Hypothalamus (tissue), 51 donors: ENCODE measurements around the gene ECE2.

Source experiments
- DNase-seq, 51 donors: peaks; one replicate each; lab custom pipeline; 2025; lab: John Stamatoyannopoulos, UW

Gene ECE2

DNA sequence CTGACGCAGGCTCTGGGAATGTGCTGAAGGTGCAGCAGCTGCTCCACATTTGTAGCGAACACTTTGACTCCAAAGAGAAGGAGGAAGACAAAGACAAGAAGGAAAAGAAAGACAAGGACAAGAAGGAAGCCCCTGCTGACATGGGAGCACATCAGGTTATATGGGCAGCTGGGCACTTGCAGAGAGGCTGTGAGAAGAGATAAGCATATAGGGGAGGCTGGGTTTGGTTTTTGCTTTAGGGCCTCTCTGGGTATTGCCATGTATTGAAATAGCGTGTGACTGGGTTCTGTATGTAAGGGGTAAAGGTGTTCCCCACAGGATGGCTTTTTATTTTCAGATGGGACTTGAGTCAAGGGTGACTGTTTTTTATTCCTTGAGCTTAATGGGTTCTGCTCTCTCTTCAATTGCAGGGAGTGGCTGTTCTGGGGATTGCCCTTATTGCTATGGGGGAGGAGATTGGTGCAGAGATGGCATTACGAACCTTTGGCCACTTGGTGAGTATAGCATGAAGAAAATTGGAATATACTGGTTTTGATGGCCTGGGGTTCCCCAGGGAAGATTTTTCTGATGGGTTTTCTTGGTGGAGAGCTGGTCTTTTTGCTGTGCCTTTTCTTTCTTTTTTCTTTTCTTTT lies 30.6 kb downstream of the ECE2 start:
- no peak for DNase-seq

DNA sequence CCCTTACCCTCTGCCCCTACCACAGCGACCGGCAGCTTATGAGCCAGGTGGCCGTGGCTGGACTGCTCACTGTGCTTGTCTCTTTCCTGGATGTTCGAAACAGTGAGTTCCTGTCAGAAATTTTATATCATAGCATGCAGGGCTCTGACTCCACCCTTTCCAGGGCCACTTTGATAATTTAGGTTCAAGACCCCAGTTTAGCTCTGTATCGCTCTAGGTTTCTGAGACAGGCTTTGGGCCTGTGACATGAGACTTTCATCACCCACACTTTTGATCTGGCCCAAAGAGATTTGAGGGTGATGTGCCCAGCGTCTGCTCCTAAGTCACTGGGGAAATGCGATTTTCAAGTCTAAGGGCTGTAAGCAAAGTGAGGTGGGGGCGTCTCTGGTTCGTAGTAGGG lies 32.1 kb downstream of the ECE2 start:
- no peak for DNase-seq

DNA sequence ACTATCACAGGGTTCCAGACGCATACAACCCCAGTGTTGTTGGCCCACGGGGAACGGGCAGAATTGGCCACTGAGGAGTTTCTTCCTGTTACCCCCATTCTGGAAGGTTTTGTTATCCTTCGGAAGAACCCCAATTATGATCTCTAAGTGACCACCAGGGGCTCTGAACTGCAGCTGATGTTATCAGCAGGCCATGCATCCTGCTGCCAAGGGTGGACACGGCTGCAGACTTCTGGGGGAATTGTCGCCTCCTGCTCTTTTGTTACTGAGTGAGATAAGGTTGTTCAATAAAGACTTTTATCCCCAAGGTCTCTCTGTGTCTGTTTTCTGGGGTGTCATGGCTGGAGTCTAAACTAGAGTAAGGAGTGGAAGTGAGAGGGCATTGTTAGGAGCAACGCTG lies 32.9 kb downstream of the ECE2 start:
- no peak for DNase-seq

DNA sequence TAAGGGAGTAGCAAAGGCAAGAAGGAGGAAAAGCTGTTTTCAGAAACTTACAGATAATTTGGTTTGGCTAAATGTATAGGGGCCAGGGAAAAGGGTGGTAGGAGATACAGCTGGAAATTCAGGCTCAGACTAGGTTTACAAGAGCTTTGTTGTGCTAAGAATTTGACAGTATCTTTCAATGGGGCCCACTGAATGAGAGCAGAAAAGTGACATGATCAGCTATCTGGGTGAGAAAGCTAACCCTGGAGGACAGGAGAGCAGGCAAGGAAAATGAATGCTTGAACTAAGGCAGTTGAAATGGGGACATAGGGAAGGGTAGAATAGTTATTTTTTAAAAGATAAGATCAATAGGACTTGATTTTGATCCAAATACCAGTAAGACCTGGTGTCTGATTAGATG lies 35.8 kb downstream of the ECE2 start:
- DNase-seq = no peak

DNA sequence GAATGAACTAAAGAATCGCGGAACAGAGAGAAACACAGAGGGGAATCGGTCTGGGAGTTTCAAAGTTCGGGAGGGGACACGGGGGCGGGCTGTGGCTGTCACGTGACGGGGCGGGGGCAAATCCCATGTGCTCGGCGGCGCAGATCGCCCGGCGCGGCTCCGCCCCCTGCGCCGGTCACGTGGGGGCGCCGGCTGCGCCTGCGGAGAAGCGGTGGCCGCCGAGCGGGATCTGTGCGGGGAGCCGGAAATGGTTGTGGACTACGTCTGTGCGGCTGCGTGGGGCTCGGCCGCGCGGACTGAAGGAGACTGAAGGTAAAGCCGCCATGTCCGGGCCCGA lies 38.5 kb downstream of the ECE2 start, which contains the start of gene EIF4G1:
Gene EIF4G1, plus strand, starts transcription at position 244 of the 337 bp plus-strand sequence. CDS start 1,191 bp downstream, outside the sequence.
- DNase-seq = peak; percentile 54 to 95 (median 88)

DNA sequence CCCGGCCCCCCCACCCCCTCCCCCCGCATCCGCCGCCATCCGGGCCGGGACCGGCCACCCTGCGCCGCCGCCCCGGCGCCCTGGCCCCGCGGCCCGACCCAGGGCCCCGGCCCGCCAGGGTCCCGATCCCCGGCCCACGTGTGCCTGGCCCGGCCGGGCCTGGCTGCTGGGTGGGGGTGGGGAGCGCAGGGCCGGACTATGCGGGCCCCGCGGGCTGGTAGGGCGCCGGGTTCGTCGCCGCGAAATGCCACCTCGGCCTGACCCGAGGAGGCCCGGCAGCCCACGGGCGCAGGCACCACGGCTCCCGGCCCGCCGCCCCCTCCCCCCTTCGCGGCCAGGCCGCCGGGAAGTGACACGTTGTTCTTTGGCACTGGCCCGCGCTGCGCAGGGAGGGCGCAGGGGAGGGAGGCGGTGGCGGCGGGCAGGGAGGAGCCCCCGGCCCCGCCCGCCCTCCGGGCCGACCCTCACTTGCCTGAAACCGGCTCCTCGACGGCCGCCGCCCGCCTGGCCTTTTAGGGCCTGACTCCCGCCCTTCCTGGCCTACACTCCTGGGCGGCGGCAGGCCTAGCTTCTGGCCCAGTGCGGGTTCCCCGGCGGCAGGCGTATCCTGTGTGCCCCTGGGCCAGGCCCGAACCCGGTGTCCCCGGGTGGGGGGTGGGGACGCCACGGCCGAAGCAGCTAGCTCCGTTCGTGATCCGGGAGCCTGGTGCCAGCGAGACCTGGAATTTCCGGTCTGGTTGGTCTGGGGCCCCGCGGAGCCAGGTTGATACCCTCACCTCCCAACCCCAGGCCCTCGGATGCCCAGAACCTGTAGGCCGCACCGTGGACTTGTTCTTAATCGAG lies 39.1 kb downstream of the ECE2 start:
- peak in 44 of 51 donors; percentile 26 to 78 (median 54) for DNase-seq

DNA sequence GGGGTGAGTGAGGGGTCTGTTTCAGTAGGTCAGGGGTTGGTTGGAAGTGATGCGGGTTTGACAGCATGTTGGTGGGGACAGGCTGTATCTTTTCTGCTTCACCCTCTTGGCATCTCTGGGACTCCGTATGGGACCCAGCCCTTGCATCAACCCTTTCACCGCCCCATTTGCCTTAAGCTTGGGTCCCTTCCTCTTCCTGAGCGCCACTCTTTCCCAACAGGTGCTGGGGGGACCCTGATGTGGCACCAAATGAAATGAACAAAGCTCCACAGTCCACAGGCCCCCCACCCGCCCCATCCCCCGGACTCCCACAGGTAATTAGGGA lies 39.7 kb downstream of the ECE2 start:
- peak in 1 of 51 donors; percentile 50 for DNase-seq

DNA sequence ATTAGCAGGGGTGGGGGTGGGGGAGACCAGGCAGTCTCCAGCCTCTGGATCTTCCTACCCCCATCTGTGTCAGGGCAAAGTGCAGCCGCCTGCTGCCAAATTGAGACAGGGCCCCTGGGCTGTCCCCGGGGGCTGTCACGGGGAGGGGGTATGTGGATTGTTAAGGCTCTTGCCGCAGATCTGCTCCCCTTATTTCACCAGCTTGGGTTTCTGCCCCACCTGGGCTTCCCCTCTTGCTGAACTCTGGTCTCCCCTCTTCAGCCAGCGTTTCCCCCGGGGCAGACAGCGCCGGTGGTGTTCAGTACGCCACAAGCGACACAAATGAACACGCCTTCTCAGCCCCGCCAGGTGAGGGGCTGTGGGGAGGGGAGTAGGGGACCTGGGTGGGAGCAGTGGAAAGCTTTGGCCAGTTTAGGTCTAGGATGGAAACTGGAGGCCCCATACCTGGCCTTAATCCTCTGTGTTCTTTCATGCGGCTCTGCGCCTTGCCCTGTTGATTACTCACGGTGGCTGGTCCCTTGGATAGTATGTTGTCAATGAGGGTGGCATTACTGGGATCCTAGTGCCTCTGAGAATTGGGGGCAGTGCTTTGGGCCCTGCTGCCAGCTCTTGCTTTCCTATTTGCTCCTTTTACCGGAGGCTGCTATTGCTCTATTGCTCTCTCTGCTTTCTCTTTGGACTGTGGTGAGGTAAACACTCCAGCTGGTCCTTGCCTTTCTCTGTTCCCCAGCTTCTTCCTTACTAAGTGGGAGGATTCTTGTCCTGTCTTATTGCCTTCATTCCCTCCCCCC lies 40.2 kb downstream of the ECE2 start:
- peak in 2 of 51 donors; percentile 4 to 13 for DNase-seq

DNA sequence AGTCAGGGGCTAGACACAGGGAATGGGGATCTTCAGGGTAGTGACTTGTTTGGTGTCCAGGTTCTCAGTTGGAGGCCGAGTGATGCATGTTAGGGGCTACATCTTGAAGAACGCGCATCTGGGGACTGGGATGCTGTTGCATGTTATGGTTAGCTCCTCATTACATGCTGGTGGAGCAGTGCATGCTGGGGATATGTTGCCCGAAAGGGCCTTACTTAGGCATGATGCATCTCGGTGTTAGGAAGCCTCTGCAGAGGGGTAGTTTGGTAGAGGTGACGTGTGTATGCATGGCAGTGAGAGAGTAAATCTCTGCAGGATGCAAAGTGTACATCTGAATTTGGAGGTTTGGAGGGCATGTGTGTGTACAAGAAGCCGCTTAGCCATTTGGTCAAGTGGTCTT lies 41.0 kb downstream of the ECE2 start:
- no peak for DNase-seq

DNA sequence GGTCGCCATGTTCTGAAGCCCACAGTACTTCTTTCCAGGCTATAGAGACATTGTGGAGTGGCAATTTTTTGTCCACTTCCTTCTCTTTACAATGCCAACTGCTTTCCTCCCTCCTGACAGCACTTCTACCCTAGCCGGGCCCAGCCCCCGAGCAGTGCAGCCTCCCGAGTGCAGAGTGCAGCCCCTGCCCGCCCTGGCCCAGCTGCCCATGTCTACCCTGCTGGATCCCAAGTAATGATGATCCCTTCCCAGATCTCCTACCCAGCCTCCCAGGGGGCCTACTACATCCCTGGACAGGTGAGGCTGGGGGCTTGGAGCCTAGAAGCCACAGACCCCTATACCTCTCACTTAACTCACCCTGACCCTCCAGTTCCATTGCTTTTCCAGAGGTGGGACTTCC lies 41.4 kb downstream of the ECE2 start:
- DNase-seq = no peak

DNA sequence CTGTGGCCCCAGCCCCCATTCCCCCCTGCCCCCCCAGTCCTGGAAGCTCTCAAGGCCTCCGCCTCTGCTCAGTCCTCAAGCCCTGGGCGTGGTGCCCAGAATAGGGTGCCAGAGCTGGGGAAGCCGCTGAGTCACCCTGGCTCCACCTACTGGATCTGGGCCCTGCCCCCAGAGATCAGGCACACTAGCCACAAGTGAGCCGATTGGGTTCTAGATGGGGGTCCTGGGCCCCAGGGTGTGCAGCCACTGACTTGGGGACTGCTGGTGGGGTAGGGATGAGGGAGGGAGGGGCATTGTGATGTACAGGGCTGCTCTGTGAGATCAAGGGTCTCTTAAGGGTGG lies 44.3 kb downstream of the ECE2 start:
- peak; percentile 24 to 97 (median 88) for DNase-seq

DNA sequence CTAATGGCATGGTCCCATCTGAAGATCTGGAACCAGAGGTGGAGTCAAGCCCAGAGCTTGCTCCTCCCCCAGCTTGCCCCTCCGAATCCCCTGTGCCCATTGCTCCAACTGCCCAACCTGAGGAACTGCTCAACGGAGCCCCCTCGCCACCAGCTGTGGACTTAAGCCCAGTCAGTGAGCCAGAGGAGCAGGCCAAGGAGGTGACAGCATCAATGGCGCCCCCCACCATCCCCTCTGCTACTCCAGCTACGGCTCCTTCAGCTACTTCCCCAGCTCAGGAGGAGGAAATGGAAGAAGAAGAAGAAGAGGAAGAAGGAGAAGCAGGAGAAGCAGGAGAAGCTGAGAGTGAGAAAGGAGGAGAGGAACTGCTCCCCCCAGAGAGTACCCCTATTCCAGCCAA lies 45.8 kb downstream of the ECE2 start:
- no peak for DNase-seq

DNA sequence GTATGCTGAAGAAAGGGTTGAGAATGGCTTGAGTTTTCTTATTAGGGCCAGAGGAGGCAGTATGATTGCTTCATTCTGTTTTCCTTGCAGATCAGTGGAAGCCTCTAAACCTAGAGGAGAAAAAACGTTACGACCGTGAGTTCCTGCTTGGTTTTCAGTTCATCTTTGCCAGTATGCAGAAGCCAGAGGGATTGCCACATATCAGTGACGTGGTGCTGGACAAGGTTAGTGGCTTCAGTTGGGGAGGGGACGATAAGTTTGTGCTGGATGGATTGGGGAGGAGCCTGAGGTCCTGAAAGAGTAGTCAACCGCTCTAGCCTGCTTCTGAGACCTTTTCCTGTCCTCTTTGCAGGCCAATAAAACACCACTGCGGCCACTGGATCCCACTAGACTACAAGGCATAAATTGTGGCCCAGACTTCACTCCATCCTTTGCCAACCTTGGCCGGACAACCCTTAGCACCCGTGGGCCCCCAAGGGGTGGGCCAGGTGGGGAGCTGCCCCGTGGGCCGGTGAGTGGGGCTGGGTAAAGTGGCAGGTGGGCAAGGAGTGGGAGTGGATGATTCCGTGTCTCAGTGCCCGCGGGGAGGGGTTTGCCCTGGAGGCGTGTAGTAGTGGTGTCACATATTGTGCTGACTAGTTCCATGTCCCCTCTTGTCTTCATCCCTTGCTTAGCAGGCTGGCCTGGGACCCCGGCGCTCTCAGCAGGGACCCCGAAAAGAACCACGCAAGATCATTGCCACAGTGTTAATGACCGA lies 47.1 kb downstream of the ECE2 start:
- no peak for DNase-seq

DNA sequence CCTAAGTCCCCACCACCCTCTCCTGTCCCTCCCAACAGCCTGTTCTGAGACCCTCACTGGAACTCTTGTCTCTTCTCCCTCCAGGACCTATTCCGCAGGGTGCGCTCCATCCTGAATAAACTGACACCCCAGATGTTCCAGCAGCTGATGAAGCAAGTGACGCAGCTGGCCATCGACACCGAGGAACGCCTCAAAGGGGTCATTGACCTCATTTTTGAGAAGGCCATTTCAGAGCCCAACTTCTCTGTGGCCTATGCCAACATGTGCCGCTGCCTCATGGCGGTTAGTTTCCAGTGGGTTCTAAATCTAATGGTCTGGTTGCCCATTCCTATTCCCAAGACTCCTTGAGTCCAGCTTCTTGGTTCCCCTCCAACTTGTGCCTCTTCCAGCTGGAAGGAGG lies 47.9 kb downstream of the ECE2 start:
- no peak for DNase-seq

DNA sequence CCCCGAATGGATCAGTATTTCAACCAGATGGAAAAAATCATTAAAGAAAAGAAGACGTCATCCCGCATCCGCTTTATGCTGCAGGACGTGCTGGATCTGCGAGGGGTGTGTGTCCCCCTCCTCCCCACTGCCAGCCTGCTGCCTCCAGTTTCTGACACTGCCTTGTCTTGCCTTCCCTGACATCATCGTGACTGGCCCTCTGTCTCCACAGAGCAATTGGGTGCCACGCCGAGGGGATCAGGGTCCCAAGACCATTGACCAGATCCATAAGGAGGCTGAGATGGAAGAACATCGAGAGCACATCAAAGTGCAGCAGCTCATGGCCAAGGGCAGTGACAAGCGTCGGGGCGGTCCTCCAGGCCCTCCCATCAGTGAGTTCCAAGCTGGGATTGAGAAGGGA lies 49.4 kb downstream of the ECE2 start:
- DNase-seq = no peak

DNA sequence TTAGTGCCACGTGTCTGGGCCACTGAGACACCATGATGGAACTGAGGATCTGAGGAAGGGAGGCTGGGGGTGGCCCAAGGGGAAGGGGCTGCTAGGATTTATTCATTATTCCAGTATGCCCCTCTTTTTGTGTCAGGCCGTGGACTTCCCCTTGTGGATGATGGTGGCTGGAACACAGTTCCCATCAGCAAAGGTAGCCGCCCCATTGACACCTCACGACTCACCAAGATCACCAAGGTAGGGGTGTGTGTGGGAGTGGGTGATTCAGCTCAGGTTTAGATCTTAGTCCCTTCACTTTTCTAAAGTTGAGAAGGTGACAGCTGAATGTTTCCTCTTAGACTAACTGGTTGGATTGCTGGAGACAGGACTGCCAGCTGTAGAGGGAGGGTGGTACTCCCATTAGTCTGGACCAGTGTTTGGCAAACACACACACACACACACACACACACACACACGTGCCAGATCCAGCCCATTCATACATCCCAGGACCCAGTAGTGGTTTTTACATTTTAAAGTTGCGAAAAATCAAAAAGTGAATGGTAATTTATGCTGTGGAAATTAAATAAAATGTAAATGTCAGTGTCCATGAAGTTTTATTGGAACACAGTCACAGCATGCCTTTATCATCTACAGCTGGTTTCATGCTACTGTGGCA lies 50.0 kb downstream of the ECE2 start:
- DNase-seq = no peak

DNA sequence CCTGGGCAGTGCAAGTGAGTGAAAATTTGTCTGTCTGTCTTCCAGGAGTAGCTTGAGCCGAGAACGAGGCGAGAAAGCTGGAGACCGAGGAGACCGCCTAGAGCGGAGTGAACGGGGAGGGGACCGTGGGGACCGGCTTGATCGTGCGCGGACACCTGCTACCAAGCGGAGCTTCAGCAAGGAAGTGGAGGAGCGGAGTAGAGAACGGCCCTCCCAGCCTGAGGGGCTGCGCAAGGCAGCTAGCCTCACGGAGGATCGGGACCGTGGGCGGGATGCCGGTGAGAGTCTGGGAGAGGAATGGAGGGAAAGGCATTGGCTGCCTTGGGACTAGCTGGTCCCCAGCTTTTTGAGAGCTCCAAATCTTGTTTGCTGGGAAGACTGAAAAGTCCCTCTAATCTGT lies 51.3 kb downstream of the ECE2 start:
- no peak for DNase-seq

DNA sequence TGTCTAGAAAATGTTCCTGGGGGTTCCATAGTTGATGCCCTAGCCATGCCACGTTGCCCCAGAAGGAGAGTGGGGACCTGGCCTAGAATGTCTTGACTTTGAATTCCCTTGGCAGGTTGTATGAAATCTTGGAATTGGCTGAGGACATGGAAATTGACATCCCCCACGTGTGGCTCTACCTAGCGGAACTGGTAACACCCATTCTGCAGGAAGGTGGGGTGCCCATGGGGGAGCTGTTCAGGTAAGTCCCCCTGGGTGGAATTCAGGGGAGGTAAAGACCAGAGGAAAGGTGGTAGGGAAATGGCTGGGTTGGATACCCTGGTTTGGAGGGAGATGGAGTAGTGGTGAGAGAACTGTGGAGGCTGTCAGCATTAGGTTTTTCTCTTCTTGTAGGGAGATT lies 52.7 kb downstream of the ECE2 start:
- DNase-seq = no peak

DNA sequence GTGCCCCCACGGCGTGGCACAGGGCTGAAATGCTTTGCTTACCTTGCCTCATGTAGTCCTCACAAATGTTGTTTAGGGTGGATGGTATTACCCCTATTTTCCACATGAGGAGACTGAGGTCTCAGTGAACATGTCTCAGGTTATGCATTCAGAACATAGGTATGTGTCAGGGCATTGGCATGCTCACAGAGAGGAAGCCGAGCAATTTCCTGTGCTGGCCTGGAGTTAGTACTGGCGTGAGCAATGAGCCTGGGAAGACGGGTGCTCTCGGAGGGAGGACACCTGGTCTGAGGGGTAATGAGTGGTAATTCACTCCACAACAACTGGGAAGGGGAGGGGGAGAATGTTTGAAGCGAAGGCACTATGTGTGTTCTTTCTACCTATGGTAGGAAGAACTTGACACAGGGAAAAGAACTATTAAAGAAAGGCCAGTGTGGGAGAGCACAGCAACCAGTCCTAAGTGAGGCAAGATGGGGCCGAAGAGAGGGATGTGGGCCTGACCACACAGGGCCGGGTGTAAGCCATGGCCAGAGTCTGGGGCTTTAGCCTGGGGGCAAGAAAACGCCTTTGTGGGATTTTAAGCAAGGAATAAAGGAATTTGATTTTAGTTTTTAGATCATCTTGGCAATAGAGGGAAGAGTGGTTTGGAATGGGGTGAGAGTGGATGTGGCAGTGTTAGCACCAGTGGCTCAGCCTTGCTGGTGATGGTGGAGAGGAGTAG lies 56.7 kb downstream of the ECE2 start:
- DNase-seq = no peak

DNA sequence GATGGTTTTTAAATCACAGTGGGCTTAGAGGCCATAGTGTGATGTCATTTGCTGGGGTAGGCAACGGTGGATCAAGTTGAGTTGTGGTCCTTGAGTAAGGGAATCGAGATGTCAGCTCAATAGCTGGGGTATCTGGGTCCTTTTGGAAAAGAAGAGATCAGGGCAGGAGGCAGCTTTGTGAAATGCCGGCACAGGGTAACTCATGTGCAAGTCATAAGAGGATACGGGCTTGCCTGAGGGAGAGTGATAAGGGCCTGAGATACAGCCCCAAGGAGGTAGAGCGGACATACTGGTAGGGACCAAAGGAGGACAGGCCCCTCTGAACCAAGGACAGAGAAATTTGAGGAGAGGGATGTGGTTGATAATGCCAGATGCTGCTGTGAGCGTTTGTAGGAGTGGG lies 57.4 kb downstream of the ECE2 start:
- no peak for DNase-seq
